ENCODE measurements around the gene MBD6.
"Not testable (repeated sequence)": the region's sequence is repeated elsewhere in the genome, so short reads cannot be mapped to it uniquely, and the experiment has no call there.

The MBD6 gene

DNA sequence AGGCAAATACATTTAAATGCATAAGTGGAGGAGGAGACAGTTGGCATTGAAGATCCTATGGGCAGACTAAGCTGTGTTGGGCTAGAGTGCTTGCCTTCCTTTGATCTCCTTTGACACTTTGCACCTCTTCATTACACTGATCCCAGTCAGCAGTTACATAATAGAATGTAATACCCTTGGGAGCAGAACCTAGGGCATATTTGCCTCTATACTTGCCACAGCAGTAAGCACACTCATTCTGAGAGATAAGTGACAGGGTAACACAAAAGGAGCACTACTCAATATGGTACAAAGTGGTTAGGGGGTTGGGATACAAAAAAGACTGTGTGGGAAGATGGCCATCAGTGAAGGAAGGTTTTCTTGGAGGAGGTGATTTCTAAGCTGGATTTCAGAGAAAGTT is 25.8 kb upstream of the MBD6 start:
- no peak overlapping the region for H3K4me3 ChIP-seq (ENCODE audit: low read length)
- no peak overlapping the region for H2AFZ ChIP-seq (ENCODE audit: low read depth, low read length)
- H3K27me3 ChIP-seq (ENCODE audit: insufficient read depth, low read length) = no peaks in the 10 kb centered on the region
- H3K9me3 ChIP-seq (ENCODE audit: low read length) = peaks cover 7% of the 10 kb centered on the region
- no peaks in the 10 kb centered on the region for H3K4me1 ChIP-seq (ENCODE audit: insufficient read depth, low read length)
- peaks cover 60% of the 10 kb centered on the region for H3K36me3 ChIP-seq (ENCODE audit: insufficient read depth, low read length)

DNA sequence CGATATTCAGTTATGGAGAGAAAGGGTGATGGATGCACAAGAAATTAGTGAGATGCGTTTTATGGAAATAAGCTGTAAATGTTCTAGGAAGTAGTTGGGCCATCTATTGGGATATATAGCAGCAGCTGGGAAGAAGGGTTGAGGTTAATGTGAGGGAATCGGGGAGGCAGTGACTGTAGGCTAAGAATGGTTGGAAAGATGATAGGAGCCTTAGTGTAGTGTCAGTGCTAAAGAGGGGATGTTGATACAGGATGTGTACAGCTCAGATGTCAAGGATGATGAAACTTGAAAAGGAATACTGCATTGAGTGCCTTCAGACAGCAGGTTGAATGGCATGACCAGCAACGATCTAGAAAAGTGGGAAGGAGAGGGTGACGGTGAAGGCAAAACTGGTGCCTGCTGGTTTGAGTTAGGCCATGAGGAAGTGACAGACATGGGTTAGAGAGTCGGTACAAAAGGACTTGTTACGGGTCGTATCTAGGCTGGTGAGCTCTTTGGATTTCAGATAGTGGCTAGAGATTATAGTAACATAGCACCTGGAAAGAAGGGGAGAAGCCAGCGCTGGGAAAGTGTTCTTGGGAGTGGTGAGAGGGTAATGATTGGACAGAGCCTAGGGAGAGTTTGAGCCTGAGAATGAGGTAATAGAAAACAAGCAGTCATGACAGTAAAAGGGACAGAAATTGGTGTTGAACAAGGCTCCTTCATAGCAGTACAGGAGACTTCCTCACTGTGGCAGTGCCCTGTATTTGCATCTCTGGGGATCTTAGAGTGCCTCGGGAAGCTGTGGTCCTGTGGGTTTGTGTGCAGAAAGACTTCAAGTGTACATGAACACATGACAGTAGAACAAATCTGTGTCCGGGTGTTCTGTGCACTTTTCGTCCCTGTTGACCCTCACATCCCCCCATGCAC is 25.1 kb upstream of the MBD6 start:
- Histone ChIP-seq H3K27me3 (ENCODE audit: insufficient read depth, low read length) (no peaks in the 10 kb centered on the region), H3K4me1 (ENCODE audit: insufficient read depth, low read length) (no peaks in the 10 kb centered on the region), H3K4me3 (ENCODE audit: low read length) (no peak overlapping the region), H3K9me3 (ENCODE audit: low read length) (peaks cover 7% of the 10 kb centered on the region), H3K36me3 (ENCODE audit: insufficient read depth, low read length) (peaks cover 64% of the 10 kb centered on the region), H2AFZ (ENCODE audit: low read depth, low read length) (no peak overlapping the region)

GRCh38 chr12:57498132-57498502 is 24.5 kb upstream of the MBD6 start:
- no peaks in the 10 kb centered on the region for H3K27me3 ChIP-seq (ENCODE audit: insufficient read depth, low read length)
- no peak overlapping the region for H2AFZ ChIP-seq (ENCODE audit: low read depth, low read length)
- peaks cover 3% of the 10 kb centered on the region for H3K9me3 ChIP-seq (ENCODE audit: low read length)
- no peak overlapping the region for H3K4me3 ChIP-seq (ENCODE audit: low read length)
- H3K4me1 ChIP-seq (ENCODE audit: insufficient read depth, low read length) = no peaks in the 10 kb centered on the region
- H3K36me3 ChIP-seq (ENCODE audit: insufficient read depth, low read length) = peaks cover 62% of the 10 kb centered on the region

- no peaks in the 10 kb centered on the region for H3K4me1 ChIP-seq (ENCODE audit: insufficient read depth, low read length)
- no peaks in the 10 kb centered on the region for H3K27me3 ChIP-seq (ENCODE audit: insufficient read depth, low read length)
- H3K9me3 ChIP-seq (ENCODE audit: low read length) = peaks cover 3% of the 10 kb centered on the region
- no peak overlapping the region for H2AFZ ChIP-seq (ENCODE audit: low read depth, low read length)
- H3K36me3 ChIP-seq (ENCODE audit: insufficient read depth, low read length) = peaks cover 66% of the 10 kb centered on the region
- H3K4me3 ChIP-seq (ENCODE audit: low read length) = no peak overlapping the region
These were observed 24.1 kb upstream of the MBD6 start for GRCh38 chr12:57498571-57498970.

- peaks cover 3% of the 10 kb centered on the region for H3K9me3 ChIP-seq (ENCODE audit: low read length)
- no peak overlapping the region for H2AFZ ChIP-seq (ENCODE audit: low read depth, low read length)
- H3K27me3 ChIP-seq (ENCODE audit: insufficient read depth, low read length) = no peaks in the 10 kb centered on the region
- peaks cover 77% of the 10 kb centered on the region for H3K36me3 ChIP-seq (ENCODE audit: insufficient read depth, low read length)
- no peak overlapping the region for H3K4me3 ChIP-seq (ENCODE audit: low read length)
- H3K4me1 ChIP-seq (ENCODE audit: insufficient read depth, low read length) = no peaks in the 10 kb centered on the region
These were observed 22.4 kb upstream of the MBD6 start for GRCh38 chr12:57500213-57500612.

- H3K4me3 ChIP-seq (ENCODE audit: low read length); H3K4me1 ChIP-seq (ENCODE audit: insufficient read depth, low read length); H3K27me3 ChIP-seq (ENCODE audit: insufficient read depth, low read length); H2AFZ ChIP-seq (ENCODE audit: low read depth, low read length): not testable (repeated sequence)
- Histone ChIP-seq H3K36me3 (ENCODE audit: insufficient read depth, low read length) (peaks cover 74% of the 10 kb centered on the region), H3K9me3 (ENCODE audit: low read length) (peaks cover 10% of the 10 kb centered on the region)
These were observed 20.2 kb upstream of the MBD6 start for GRCh38 chr12:57502311-57502969.

DNA sequence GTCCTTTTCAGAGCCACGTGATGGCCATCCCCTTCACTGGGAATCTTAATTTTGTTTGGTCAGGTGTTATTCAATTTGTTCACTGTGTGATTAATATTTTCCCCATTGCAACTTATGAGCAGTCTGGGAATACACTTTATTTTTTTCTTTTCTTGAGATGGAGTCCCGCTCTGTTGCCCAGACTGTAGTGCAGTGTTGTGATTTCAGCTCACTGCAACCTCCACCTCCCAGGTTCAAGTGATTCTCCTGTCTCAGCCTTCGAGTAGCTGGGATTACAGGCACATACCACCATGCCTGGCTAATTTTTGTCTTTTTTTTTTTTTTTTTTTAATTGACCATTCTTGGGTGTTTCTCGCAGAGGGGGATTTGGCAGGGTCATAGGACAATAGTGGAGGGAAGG is 16.1 kb upstream of the MBD6 start:
- peaks cover 72% of the 10 kb centered on the region for H3K36me3 ChIP-seq (ENCODE audit: insufficient read depth, low read length)

GRCh38 chr12:57507796-57508195 is 14.8 kb upstream of the MBD6 start:
- not testable (repeated sequence) for H2AFZ ChIP-seq (ENCODE audit: low read depth, low read length); H3K4me3 ChIP-seq (ENCODE audit: low read length); H3K9me3 ChIP-seq (ENCODE audit: low read length); H3K4me1 ChIP-seq (ENCODE audit: insufficient read depth, low read length); H3K27me3 ChIP-seq (ENCODE audit: insufficient read depth, low read length)
- peaks cover 74% of the 10 kb centered on the region for H3K36me3 ChIP-seq (ENCODE audit: insufficient read depth, low read length)

More for the DNA sequence above, 16.1 kb upstream of the MBD6 start:
- not testable (repeated sequence) for H2AFZ ChIP-seq (ENCODE audit: low read depth, low read length); H3K27me3 ChIP-seq (ENCODE audit: insufficient read depth, low read length); H3K9me3 ChIP-seq (ENCODE audit: low read length); H3K4me3 ChIP-seq (ENCODE audit: low read length); H3K4me1 ChIP-seq (ENCODE audit: insufficient read depth, low read length)

DNA sequence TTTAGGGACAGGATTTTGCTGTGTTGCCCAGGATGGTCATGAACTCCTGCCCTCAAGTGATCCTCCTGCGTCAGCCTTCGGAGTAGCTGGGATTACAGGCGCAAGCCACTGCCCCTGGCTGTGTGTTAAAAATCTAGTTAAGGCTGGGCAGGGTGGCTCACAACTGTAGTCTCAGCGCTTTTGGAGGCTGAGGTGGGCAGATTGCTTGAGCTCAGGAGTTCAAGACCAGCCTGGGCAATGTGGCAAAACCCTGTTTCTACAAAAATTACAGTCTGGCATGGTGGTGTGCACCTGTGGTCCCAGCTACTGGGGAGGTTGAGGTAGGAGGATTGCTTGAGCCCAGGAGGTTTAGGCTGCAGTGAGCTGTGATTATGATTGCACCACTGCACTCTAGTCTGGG is 11.5 kb upstream of the MBD6 start:
- H3K4me1 ChIP-seq (ENCODE audit: insufficient read depth, low read length) = no peaks in the 10 kb centered on the region
- no peaks in the 10 kb centered on the region for H3K27me3 ChIP-seq (ENCODE audit: insufficient read depth, low read length)
- H3K4me3 ChIP-seq (ENCODE audit: low read length) = no peak overlapping the region
- H3K36me3 ChIP-seq (ENCODE audit: insufficient read depth, low read length) = peaks cover 73% of the 10 kb centered on the region
- peaks cover 3% of the 10 kb centered on the region for H3K9me3 ChIP-seq (ENCODE audit: low read length)
- H2AFZ ChIP-seq (ENCODE audit: low read depth, low read length) = no peak overlapping the region

DNA sequence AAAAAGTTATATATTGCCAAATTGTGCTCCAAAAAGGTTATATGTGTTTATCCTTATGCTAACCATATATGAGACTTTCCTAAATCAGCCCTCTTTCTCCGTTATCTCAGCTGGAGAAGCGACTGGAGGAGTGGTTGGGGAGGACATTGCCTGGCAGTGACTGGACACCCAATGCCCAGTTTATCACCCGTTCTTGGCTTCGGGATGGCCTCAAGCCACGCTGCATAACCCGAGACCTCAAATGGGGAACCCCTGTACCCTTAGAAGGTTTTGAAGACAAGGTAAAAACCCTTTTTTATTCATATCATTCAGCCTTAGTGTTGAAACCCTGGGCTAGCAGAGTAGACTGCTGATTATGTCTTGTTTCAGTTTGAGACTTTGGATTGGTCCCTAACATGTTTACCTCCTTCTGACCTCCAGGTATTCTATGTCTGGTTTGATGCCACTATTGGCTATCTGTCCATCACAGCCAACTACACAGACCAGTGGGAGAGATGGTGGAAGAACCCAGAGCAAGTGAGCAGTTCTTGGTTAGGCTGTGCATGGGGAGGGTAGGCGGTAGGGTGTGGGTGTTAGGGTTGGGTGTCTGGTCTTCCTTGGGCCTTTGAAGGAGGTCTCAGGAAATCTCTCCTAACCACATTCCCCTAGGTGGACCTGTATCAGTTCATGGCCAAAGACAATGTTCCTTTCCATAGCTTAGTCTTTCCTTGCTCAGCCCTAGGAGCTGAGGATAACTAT is 10.9 kb upstream of the MBD6 start:
- H3K36me3 ChIP-seq (ENCODE audit: insufficient read depth, low read length) = peaks cover 74% of the 10 kb centered on the region
- no peak overlapping the region for H2AFZ ChIP-seq (ENCODE audit: low read depth, low read length)
- no peaks in the 10 kb centered on the region for H3K4me1 ChIP-seq (ENCODE audit: insufficient read depth, low read length)
- H3K27me3 ChIP-seq (ENCODE audit: insufficient read depth, low read length) = no peaks in the 10 kb centered on the region
- H3K4me3 ChIP-seq (ENCODE audit: low read length) = no peak overlapping the region
- no peaks in the 10 kb centered on the region for H3K9me3 ChIP-seq (ENCODE audit: low read length)

GRCh38 chr12:57512665-57513064 is 10.0 kb upstream of the MBD6 start:
- Histone ChIP-seq H3K4me3 (ENCODE audit: low read length) (no peak overlapping the region), H3K27me3 (ENCODE audit: insufficient read depth, low read length) (no peaks in the 10 kb centered on the region), H3K9me3 (ENCODE audit: low read length) (no peaks in the 10 kb centered on the region), H2AFZ (ENCODE audit: low read depth, low read length) (no peak overlapping the region), H3K4me1 (ENCODE audit: insufficient read depth, low read length) (no peaks in the 10 kb centered on the region), H3K36me3 (ENCODE audit: insufficient read depth, low read length) (peaks cover 83% of the 10 kb centered on the region)

DNA sequence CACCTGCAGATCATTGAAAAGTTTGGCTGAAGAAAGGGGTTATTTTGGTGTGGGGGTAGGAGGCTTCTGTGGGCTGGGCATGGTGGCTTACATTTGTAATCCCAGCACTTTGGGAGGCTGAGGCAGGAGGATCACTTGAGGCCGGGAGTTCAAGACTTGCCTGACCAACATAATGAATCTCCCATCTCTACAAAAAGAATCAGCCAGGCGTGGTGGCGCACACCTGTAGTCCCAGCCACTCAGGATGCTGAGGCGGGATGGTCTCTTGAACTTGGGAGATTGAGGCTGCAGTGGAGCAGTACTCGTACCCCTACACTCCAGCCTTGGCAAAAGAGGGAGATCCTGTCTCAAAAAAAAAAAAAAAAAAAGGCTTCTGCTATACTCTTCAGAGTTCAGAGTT is 9.4 kb upstream of the MBD6 start:
- peaks cover 88% of the 10 kb centered on the region for H3K36me3 ChIP-seq (ENCODE audit: insufficient read depth, low read length)
- no peak overlapping the region for H3K4me3 ChIP-seq (ENCODE audit: low read length)
- no peak overlapping the region for H2AFZ ChIP-seq (ENCODE audit: low read depth, low read length)
- H3K27me3 ChIP-seq (ENCODE audit: insufficient read depth, low read length) = no peaks in the 10 kb centered on the region
- H3K4me1 ChIP-seq (ENCODE audit: insufficient read depth, low read length) = peaks cover 5% of the 10 kb centered on the region
- no peaks in the 10 kb centered on the region for H3K9me3 ChIP-seq (ENCODE audit: low read length)

DNA sequence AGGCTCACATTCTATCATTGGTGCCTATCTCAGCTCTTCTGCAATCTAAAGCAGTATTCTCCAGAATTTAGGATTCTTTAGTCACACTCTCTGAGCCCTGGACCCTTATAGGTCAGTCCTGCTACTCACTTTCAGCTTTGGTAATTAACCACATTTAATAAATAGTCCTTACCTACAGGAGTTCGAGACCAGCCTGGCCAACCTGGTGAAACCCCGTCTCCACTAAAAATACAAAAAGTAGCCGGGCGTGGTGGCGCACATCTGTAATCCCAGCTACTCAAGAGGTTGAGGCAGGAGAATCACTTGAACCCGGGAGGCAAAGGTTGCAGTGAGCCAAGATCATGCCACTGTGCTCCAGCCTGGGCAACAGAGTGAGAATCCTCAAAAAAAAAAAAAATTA is 8.9 kb upstream of the MBD6 start:
- peaks cover 87% of the 10 kb centered on the region for H3K36me3 ChIP-seq (ENCODE audit: insufficient read depth, low read length)
- H3K4me1 ChIP-seq (ENCODE audit: insufficient read depth, low read length); H3K27me3 ChIP-seq (ENCODE audit: insufficient read depth, low read length): not testable (repeated sequence)

More for the DNA sequence above, 8.9 kb upstream of the MBD6 start:
- not testable (repeated sequence) for H3K4me3 ChIP-seq (ENCODE audit: low read length); H3K9me3 ChIP-seq (ENCODE audit: low read length); H2AFZ ChIP-seq (ENCODE audit: low read depth, low read length)
